Activated CD8-positive, alpha-beta T cell treated with anti-CD3 and anti-CD28 coated beads for 36 hours (primary cell): ENCODE data around the gene ZNF827. TPM values are rescaled to one million over a fixed set of nuclear protein-coding genes. Genes with fewer than 3 reads are reported as not detected.

ENCODE experiments used
- ATAC-seq: fragments of 200-7000 bp; cut with Tn5 transposase; one replicate; pipeline ENCODE4 v1.10.0; 2021; ENCODE audit warnings: mild to moderate bottlenecking, moderate library complexity
- CTCF ChIA-PET: fragments of 350-600 bp; sonication (Branson Sonifier 250); formaldehyde crosslinking; loops from one replicate; lab custom pipeline; 2021; ENCODE audit warnings: antibody characterized with exemption; lab: Charles Lee
- POLR2A ChIA-PET: fragments of 350-600 bp; sonication (Branson Sonifier 250); formaldehyde crosslinking; loops from one replicate; lab custom pipeline; 2021; ENCODE audit warnings: antibody characterized with exemption; lab: Charles Lee
- DNase-seq: peaks from one replicate; pipeline ENCODE4 v3.0.0-alpha.2; 2020
- H3K27ac Mint-ChIP-seq: one replicate; pipeline ENCODE4 v1.8.0; 2021; ENCODE audit warnings: mild to moderate bottlenecking, mixed read lengths
- H3K27me3 Mint-ChIP-seq: one replicate; pipeline ENCODE4 v1.8.0; 2021; ENCODE audit warnings: mixed read lengths
- H3K36me3 Mint-ChIP-seq: one replicate; pipeline ENCODE4 v1.8.0; 2021; ENCODE audit warnings: low read depth, mixed read lengths
- H3K4me1 Mint-ChIP-seq: one replicate; pipeline ENCODE4 v1.8.0; 2021; ENCODE audit warnings: low read depth, mixed read lengths
- H3K4me3 Mint-ChIP-seq: one replicate; pipeline ENCODE4 v1.8.0; 2021; ENCODE audit warnings: mild to moderate bottlenecking, moderate library complexity, mixed read lengths
- H3K9me3 Mint-ChIP-seq: one replicate; pipeline ENCODE4 v1.8.0; 2021; ENCODE audit warnings: mixed read lengths
- CTCF ChIP-seq: fragments of 200-600 bp; IDR thresholded peaks from one replicate; pipeline ENCODE4 v1.8.0; 2022; ENCODE audit warnings: antibody characterized with exemption, mild to moderate bottlenecking
- intact Hi-C: fragments of 100-400 bp; cut with micrococcal nuclease; formaldehyde crosslinking; loops from one replicate; pipeline ENCODE4 v1.10.0; 2022
- total RNA-seq, 2 experiments: library from RNA; stranded (reverse); gene quantifications; one replicate each; pipeline ENCODE4 v1.2.3, GENCODE V29; 2021

The ZNF827 gene
- total RNA-seq, 2 experiments from 2014 or later = 28.4 to 31.1 TPM

GRCh38 chr4:145709843-145710242 lies 228.8 kb downstream of the ZNF827 start:
- CTCF ChIA-PET = interaction anchor here (1.5 kb wide), 1 partner anchor 92 kb away, joined by 5 read pairs; no protein-coding TSS in a partner anchor
- Mint-ChIP-seq H3K27me3 (peaks cover 1% of the 10 kb centered on the region), H3K4me1 (peaks cover 7% of the 10 kb centered on the region), H3K36me3 (peaks cover 4% of the 10 kb centered on the region), H3K4me3 (no peak overlapping the region), H3K9me3 (peaks cover 17% of the 10 kb centered on the region), H3K27ac (no peak overlapping the region)
- no peak for DNase-seq
- peak; percentile 81 for ATAC-seq
- POLR2A ChIA-PET = interaction anchor here (0.5 kb wide), 1 partner anchor 51 kb away, joined by 3 read pairs; no protein-coding TSS in a partner anchor
- intact Hi-C loops = no loop called here
- TF ChIP-seq CTCF = no peak

- peaks cover 4% of the 10 kb centered on the region for H3K36me3 Mint-ChIP-seq
- H3K4me1 Mint-ChIP-seq = peaks cover 7% of the 10 kb centered on the region
- CTCF ChIA-PET = interaction anchor here (1.0 kb wide), 1 partner anchor 14 kb away, joined by 3 read pairs; no protein-coding TSS in a partner anchor
- no peak for DNase-seq
- H3K4me3 Mint-ChIP-seq = no peak overlapping the region
- no peak for TF ChIP-seq CTCF
- intact Hi-C loops = no loop called here
- H3K27me3 Mint-ChIP-seq = peaks cover 1% of the 10 kb centered on the region
- POLR2A ChIA-PET = no interaction called here
- H3K9me3 Mint-ChIP-seq = peaks cover 17% of the 10 kb centered on the region
- H3K27ac Mint-ChIP-seq = no peak overlapping the region
- no peak for ATAC-seq
These were observed 229.3 kb downstream of the ZNF827 start for GRCh38 chr4:145709336-145709735.

Other genes starting within 250 kb of the ZNF827 start
- gene LSM6, start 236.9 kb upstream of the ZNF827 start, total RNA-seq = 10 to 100 TPM; 59.7 to 61.7 TPM